Colonic mucosa (tissue), 4 donors: ENCODE measurements around the gene NEU2. TPM values are rescaled to one million over a fixed set of nuclear protein-coding genes. Genes with fewer than 3 reads are reported as not detected.
A peak's percentile ranks its signal among the peaks of the same experiment; 100 is the strongest.

ENCODE experiments used
- DNase-seq: peaks from one replicate; pipeline ENCODE4 v3.0.0-alpha.2; 2020
- H3K27ac ChIP-seq: fragments of 200-600 bp; one replicate; pipeline ENCODE4 v1.8.0; 2021
- H3K27me3 ChIP-seq: fragments of 200-600 bp; one replicate; pipeline ENCODE4 v1.8.0; 2021
- H3K36me3 ChIP-seq: fragments of 200-600 bp; one replicate; pipeline ENCODE4 v1.8.0; 2021
- H3K4me1 ChIP-seq: fragments of 200-600 bp; one replicate; pipeline ENCODE4 v1.8.0; 2021; ENCODE audit warnings: mild to moderate bottlenecking
- H3K4me3 ChIP-seq: fragments of 200-600 bp; one replicate; pipeline ENCODE4 v1.8.0; 2021
- H3K9ac ChIP-seq, 2 donors: one replicate each; pipeline ENCODE4 v1.7.0; 2013; ENCODE audit warnings: control low read depth in 2 of 2, low read depth in 2 of 2, low read length in 2 of 2
- H3K9me3 ChIP-seq: fragments of 200-600 bp; one replicate; pipeline ENCODE4 v1.8.0; 2021
- CTCF ChIP-seq: fragments of 200-600 bp; IDR thresholded peaks from one replicate; pipeline ENCODE4 v1.8.0; 2022; ENCODE audit warnings: antibody characterized with exemption, mild to moderate bottlenecking
- intact Hi-C: fragments of 100-400 bp; cut with DNase I; formaldehyde crosslinking; loops from one replicate; pipeline ENCODE4 v1.14.1; 2022
- total RNA-seq, 2 donors: library from RNA; stranded (reverse); fragmentation: NEBNext Ultra II Directional in 1 of 2; extraction: Animal tissue kit (Norgen Biotek cat#: 25700) in 1 of 2; gene quantifications; one replicate each; pipeline ENCODE4 v1.2.1, GENCODE V29; 2021
- donor health status: healthy.
- donor health status: DM: no; HTN: no; CAD: no.
- donor health status: DM: no; HTN: no; CAD: no.

The NEU2 gene
- total RNA-seq, 2 donors from 2014 or later: not detected

- H3K4me1 ChIP-seq: no peaks in the 10 kb centered on the region
- no peaks in the 10 kb centered on the region for H3K9me3 ChIP-seq
- intact Hi-C loops: no loop called here
- peak overlapping the region; percentile 47 for H3K27ac ChIP-seq
- no peak for DNase-seq
- H3K9ac ChIP-seq: peak overlapping the region in 1 of 2 donors; percentile 4
- no peak overlapping the region for H3K4me3 ChIP-seq
- TF ChIP-seq CTCF: no peak
- no peaks in the 10 kb centered on the region for H3K27me3 ChIP-seq
- H3K36me3 ChIP-seq: no peaks in the 10 kb centered on the region
These were observed 42.9 kb downstream of the NEU2 start for GRCh38 chr2:233075141-233075965.

GRCh38 chr2:233075966-233076339 is 43.5 kb downstream of the NEU2 start:
- Histone ChIP-seq H3K27ac (peak overlapping the region; percentile 47), H3K4me3 (no peak overlapping the region), H3K4me1 (no peaks in the 10 kb centered on the region), H3K27me3 (no peaks in the 10 kb centered on the region), H3K9ac (peak overlapping the region in 1 of 2 donors; percentile 4), H3K36me3 (no peaks in the 10 kb centered on the region), H3K9me3 (no peaks in the 10 kb centered on the region)
- TF ChIP-seq CTCF: no peak
- no peak for DNase-seq
- intact Hi-C loops: no loop called here

GRCh38 chr2:233076749-233077148 is 44.3 kb downstream of the NEU2 start:
- no peak for DNase-seq
- H3K4me1 ChIP-seq: no peaks in the 10 kb centered on the region

GRCh38 chr2:233079473-233079877 is 47.0 kb downstream of the NEU2 start:
- no peak for DNase-seq
- no peak for TF ChIP-seq CTCF
- no peaks in the 10 kb centered on the region for H3K9me3 ChIP-seq
- H3K27ac ChIP-seq: peak overlapping the region; percentile 16
- H3K9ac ChIP-seq: no peak overlapping the region
- H3K36me3 ChIP-seq: no peaks in the 10 kb centered on the region
- intact Hi-C loops: no loop called here
- no peaks in the 10 kb centered on the region for H3K27me3 ChIP-seq
- H3K4me1 ChIP-seq: no peaks in the 10 kb centered on the region
- no peak overlapping the region for H3K4me3 ChIP-seq

More at GRCh38 chr2:233076749-233077148, 44.3 kb downstream of the NEU2 start:
- peak overlapping the region; percentile 47 for H3K27ac ChIP-seq
- no peaks in the 10 kb centered on the region for H3K36me3 ChIP-seq
- no peaks in the 10 kb centered on the region for H3K9me3 ChIP-seq
- no peaks in the 10 kb centered on the region for H3K27me3 ChIP-seq
- intact Hi-C loops: no loop called here
- TF ChIP-seq CTCF: no peak
- no peak overlapping the region for H3K4me3 ChIP-seq
- H3K9ac ChIP-seq: no peak overlapping the region

- Histone ChIP-seq H3K4me1 (no peaks in the 10 kb centered on the region), H3K9me3 (no peaks in the 10 kb centered on the region), H3K27ac (peak overlapping the region; percentile 54), H3K4me3 (no peak overlapping the region), H3K9ac (peak overlapping the region in 1 of 2 donors; percentile 3), H3K27me3 (no peaks in the 10 kb centered on the region), H3K36me3 (no peaks in the 10 kb centered on the region)
- no peak for DNase-seq
- intact Hi-C loops: no loop called here
- no peak for TF ChIP-seq CTCF
These were observed 47.7 kb downstream of the NEU2 start for GRCh38 chr2:233079953-233080835.
